Stimulated activated CD4-positive, alpha-beta T cell treated with anti-CD3 and anti-CD28 coated beads, Interleukin-2, amount 100 ng/mL, for 4 hours (primary cell): ENCODE measurements around the gene SNX11.

Experiments
- DNase-seq: peaks from one replicate; pipeline ENCODE4 v3.0.0-alpha.2; 2020; ENCODE audit warnings: low read depth

Gene SNX11

GRCh38 chr17:48162306-48162934 lies 54.9 kb downstream of the SNX11 start:
- no peak for DNase-seq

- no peak for DNase-seq
Measured at GRCh38 chr17:48162946-48163506, 55.5 kb downstream of the SNX11 start.

- no peak for DNase-seq
Measured at GRCh38 chr17:48163809-48164208, 56.2 kb downstream of the SNX11 start.

- no peak for DNase-seq
Measured at GRCh38 chr17:48169926-48170325, 62.4 kb downstream of the SNX11 start.
